ENCODE results near the gene S100A8. TPM values are rescaled to one million over a fixed set of nuclear protein-coding genes. Genes with fewer than 3 reads are reported as not detected.

S100A8 gene
- total RNA-seq, 1 donor = not detected

- no peak for DNase-seq (ENCODE audit: low read depth)
- TF ChIP-seq CTCF (IDR thresholded peaks at IDR 0.05; ENCODE audit: insufficient read depth, low read length) = no peak
- H3K4me3 ChIP-seq (ENCODE audit: low read depth, low read length) = no peak overlapping the region
Measured at GRCh38 chr1:153392822-153393221, 1.9 kb upstream of the S100A8 start.

GRCh38 chr1:153392258-153392657, 1.4 kb upstream of the S100A8 start:
- DNase-seq (ENCODE audit: low read depth) = no peak
- TF ChIP-seq CTCF (IDR thresholded peaks at IDR 0.05; ENCODE audit: insufficient read depth, low read length) = no peak
- H3K4me3 ChIP-seq (ENCODE audit: low read depth, low read length) = no peak overlapping the region

- DNase-seq (ENCODE audit: low read depth) = no peak
- no peak overlapping the region for H3K4me3 ChIP-seq (ENCODE audit: low read depth, low read length)
- no peak for TF ChIP-seq CTCF (IDR thresholded peaks at IDR 0.05; ENCODE audit: insufficient read depth, low read length)
Measured at GRCh38 chr1:153389973-153390879, 647 bp downstream of the S100A8 start.

GRCh38 chr1:153389401-153389800, 1.5 kb downstream of the S100A8 start:
- H3K4me3 ChIP-seq (ENCODE audit: low read depth, low read length) = no peak overlapping the region
- TF ChIP-seq CTCF (IDR thresholded peaks at IDR 0.05; ENCODE audit: insufficient read depth, low read length) = no peak
- no peak for DNase-seq (ENCODE audit: low read depth)

GRCh38 chr1:153387785-153388184, 3.1 kb downstream of the S100A8 start:
- no peak for TF ChIP-seq CTCF (IDR thresholded peaks at IDR 0.05; ENCODE audit: insufficient read depth, low read length)
- no peak overlapping the region for H3K4me3 ChIP-seq (ENCODE audit: low read depth, low read length)
- no peak for DNase-seq (ENCODE audit: low read depth)

GRCh38 chr1:153387001-153387400, 3.9 kb downstream of the S100A8 start:
- TF ChIP-seq CTCF (IDR thresholded peaks at IDR 0.05; ENCODE audit: insufficient read depth, low read length) = no peak
- H3K4me3 ChIP-seq (ENCODE audit: low read depth, low read length) = no peak overlapping the region
- DNase-seq (ENCODE audit: low read depth) = no peak

Data from fibroblast of the aortic adventitia (primary cell).